Liver (tissue), 9 donors: Measurements from ENCODE around the gene OR2J3. TPM values are rescaled to one million over a fixed set of nuclear protein-coding genes. Genes with fewer than 3 reads are reported as not detected.
"Not testable (repeated sequence)": the region's sequence is repeated elsewhere in the genome, so short reads cannot be mapped to it uniquely, and the experiment has no call there.

Source experiments
- DNase-seq: peaks from one replicate; pipeline ENCODE4 v3.0.0-alpha.2; 2017; ENCODE audit warnings: low spot score
- H3K27ac ChIP-seq, 2 donors: one replicate each; pipeline ENCODE4 v1.7.0; 2013; ENCODE audit warnings: inconsistent platforms in 2 of 2, low read length in 2 of 2, control low read depth in 1 of 2, low read depth in 1 of 2, mild to moderate bottlenecking in 1 of 2
- H3K27me3 ChIP-seq, 4 donors: one replicate each; pipeline versions ENCODE4 v1.6.1 to v1.7.0; 2013; ENCODE audit warnings: low read length in 3 of 4, inconsistent platforms in 1 of 4, mild to moderate bottlenecking in 1 of 4, moderate library complexity in 1 of 4; ENCODE audit not compliant: control insufficient read depth in 4 of 4, insufficient read depth in 4 of 4
- H3K36me3 ChIP-seq, 4 donors: one replicate each; pipeline versions ENCODE4 v1.6.1 to v1.7.0; 2013; ENCODE audit warnings: low read length in 3 of 4, mild to moderate bottlenecking in 3 of 4, low read depth in 1 of 4, moderate library complexity in 1 of 4; ENCODE audit not compliant: control insufficient read depth in 4 of 4, insufficient read depth in 3 of 4
- H3K4me1 ChIP-seq, 4 donors: one replicate each; pipeline versions ENCODE4 v1.6.1 to v1.7.0; 2013; ENCODE audit warnings: low read length in 3 of 4, mild to moderate bottlenecking in 3 of 4, moderate library complexity in 1 of 4; ENCODE audit not compliant: control insufficient read depth in 4 of 4, insufficient read depth in 4 of 4
- H3K4me3 ChIP-seq, 3 donors: one replicate each; pipeline versions ENCODE4 v1.6.1 to v1.7.0; 2013; ENCODE audit warnings: low read length in 3 of 3, control low read depth in 1 of 3, low read depth in 1 of 3, mild to moderate bottlenecking in 1 of 3
- H3K9ac ChIP-seq, 2 donors: one replicate each; pipeline ENCODE4 v1.7.0; 2013; ENCODE audit warnings: low read length in 2 of 2, mild to moderate bottlenecking in 2 of 2, moderate library complexity in 2 of 2, control low read depth in 1 of 2, low read depth in 1 of 2
- H3K9me3 ChIP-seq, 4 donors: one replicate each; pipeline versions ENCODE4 v1.6.1 to v1.7.0; 2013; ENCODE audit warnings: low read length in 3 of 4; ENCODE audit not compliant: control insufficient read depth in 4 of 4
- CTCF ChIP-seq: fragments of 150-350 bp; IDR thresholded peaks from 2 replicates; pipeline ENCODE4 v1.5.1; 2017; ENCODE audit warnings: improper control_type of control experiment, low read depth, low read length; ENCODE audit not compliant: missing input control
- EGR1 ChIP-seq, 2 donors: IDR thresholded peaks; 2 replicates each; pipeline ENCODE4 v1.6.1; 2016 to 2018; ENCODE audit warnings: antibody characterized with exemption in 2 of 2, low read depth in 2 of 2
- FOXA1 ChIP-seq: IDR thresholded peaks from 2 replicates; pipeline ENCODE4 v1.6.1; 2016; ENCODE audit warnings: antibody characterized with exemption
- FOXA2 ChIP-seq: IDR thresholded peaks from 2 replicates; pipeline ENCODE4 v1.6.1; 2016; ENCODE audit warnings: antibody characterized with exemption
- GABPA ChIP-seq, 2 donors: IDR thresholded peaks in 1 of 2; conservative IDR thresholded peaks in 1 of 2; 2 replicates each; pipeline ENCODE4 v1.6.1; 2016; ENCODE audit warnings: antibody characterized with exemption in 2 of 2, mild to moderate bottlenecking in 1 of 2, moderate library complexity in 1 of 2
- HNF4G ChIP-seq: IDR thresholded peaks from 2 replicates; pipeline ENCODE4 v1.6.1; 2016; ENCODE audit warnings: antibody characterized with exemption
- MAX ChIP-seq: IDR thresholded peaks from 2 replicates; pipeline ENCODE4 v1.6.1; 2016; ENCODE audit warnings: antibody characterized with exemption
- NR2F2 ChIP-seq: IDR thresholded peaks from 2 replicates; pipeline ENCODE4 v1.6.1; 2016; ENCODE audit warnings: antibody characterized with exemption
- RAD21 ChIP-seq, 2 donors: IDR thresholded peaks; 2 replicates each; pipeline ENCODE4 v1.6.1; 2016; ENCODE audit warnings: antibody characterized with exemption in 2 of 2, mild to moderate bottlenecking in 2 of 2
- REST ChIP-seq: IDR thresholded peaks from 2 replicates; pipeline ENCODE4 v1.6.1; 2016; ENCODE audit warnings: antibody characterized with exemption, mild to moderate bottlenecking
- SP1 ChIP-seq: IDR thresholded peaks from 2 replicates; pipeline ENCODE4 v1.6.1; 2018; ENCODE audit warnings: antibody characterized with exemption, mild to moderate bottlenecking
- TAF1 ChIP-seq: conservative IDR thresholded peaks from 2 replicates; pipeline ENCODE4 v1.6.1; 2016; ENCODE audit warnings: antibody characterized with exemption, mild to moderate bottlenecking
- YY1 ChIP-seq: IDR thresholded peaks from 2 replicates; pipeline ENCODE4 v1.6.1; 2016; ENCODE audit warnings: antibody characterized with exemption, mild to moderate bottlenecking
- ZBTB33 ChIP-seq: IDR thresholded peaks from 2 replicates; pipeline ENCODE4 v1.6.1; 2016; ENCODE audit warnings: antibody characterized with exemption
- WGBS: extraction: QIAGEN DNeasy Blood & Tissue Kit; methylation state at CpG from one replicate; pipeline ENCODE4 v1.1.7; 2013; 5-methylcytosine and 5-hydroxymethylcytosine counted together
- polyA plus RNA-seq, 2 donors: library from polyadenylated mRNA; stranded (reverse) in 1 of 2; unstranded in 1 of 2; fragments of 200-250 nt in 1 of 2; fragments of >200 nt in 1 of 2; fragmentation: Nextera tagmentation in 1 of 2; extraction: Ambion mirVana in 1 of 2; gene quantifications; one replicate each; pipeline versions ENCODE4 v1.2.1 to v1.2.3, GENCODE V29; 2013 to 2015
- total RNA-seq, 2 donors: library from RNA; depleted of rRNA; stranded (reverse); fragments of >200 nt; gene quantifications; one replicate each; pipeline ENCODE4 v1.2.3, GENCODE V29; 2014
- donor health status: healthy.
- donor health status: healthy.
- donor health status: healthy.
- donor health status: healthy.
- donor health status: healthy.

The OR2J3 gene
- total and polyA plus RNA-seq, 4 donors, result 0.14 TPM; not detected in 3

- H3K36me3 ChIP-seq, result no peaks in the 10 kb centered on the region
- TF ChIP-seq NR2F2 (no peak), HNF4G (no peak), ZBTB33 (no peak), TAF1 (no peak), YY1 (no peak), REST (no peak), CTCF (no peak), SP1 (no peak), MAX (no peak)
- H3K9me3 ChIP-seq, result no peaks in the 10 kb centered on the region
- H3K4me1 ChIP-seq, result no peaks in the 10 kb centered on the region
- DNase-seq, result no peak
- H3K27me3 ChIP-seq, result peaks cover 0 to 5% (median 0%) of the 10 kb centered on the region in 4 donors
- no peak overlapping the region for H3K4me3 ChIP-seq
- 65% methylated on average over 7 of the region's 7 CpGs for WGBS
- H3K27ac ChIP-seq, result no peak overlapping the region
- no peak overlapping the region for H3K9ac ChIP-seq
Observed at GRCh38 chr6:29112135-29112534, 4.3 kb downstream of the OR2J3 start.

- not testable (repeated sequence) for DNase-seq, H3K27me3 ChIP-seq
- 89% methylated on average over 1 of the region's 3 CpGs for WGBS
Observed at GRCh38 chr6:29114964-29115363, 7.1 kb downstream of the OR2J3 start.

GRCh38 chr6:29129326-29130012, 21.6 kb downstream of the OR2J3 start:
- Histone ChIP-seq H3K9me3 (no peaks in the 10 kb centered on the region), H3K4me3 (no peak overlapping the region), H3K36me3 (no peaks in the 10 kb centered on the region), H3K4me1 (no peaks in the 10 kb centered on the region), H3K27me3 (no peaks in the 10 kb centered on the region), H3K9ac (no peak overlapping the region), H3K27ac (no peak overlapping the region)
- DNase-seq, result no peak
- 75% methylated on average over 15 of the region's 15 CpGs for WGBS
- no peak for TF ChIP-seq GABPA (IDR thresholded peaks at IDR 0.05 in 1 of 2, conservative IDR thresholded peaks at IDR 0.05 in 1 of 2)
- TF ChIP-seq FOXA2, result no peak
- no peak for TF ChIP-seq YY1
- no peak for TF ChIP-seq TAF1
- no peak for TF ChIP-seq EGR1 (IDR thresholded peaks at IDR 0.05; ENCODE audit: low read depth in 2 of 2)
- no peak for TF ChIP-seq RAD21 (IDR thresholded peaks at IDR 0.05)
- TF ChIP-seq HNF4G, result no peak
- no peak for TF ChIP-seq ZBTB33
- TF ChIP-seq SP1, result no peak
- TF ChIP-seq FOXA1, result no peak
- no peak for TF ChIP-seq MAX
- no peak for TF ChIP-seq CTCF

More at GRCh38 chr6:29114964-29115363, 7.1 kb downstream of the OR2J3 start:
- not testable (repeated sequence) for H3K9ac ChIP-seq, H3K36me3 ChIP-seq, H3K27ac ChIP-seq, H3K4me3 ChIP-seq, H3K9me3 ChIP-seq, H3K4me1 ChIP-seq
